GM18870 (cell line): ENCODE results near the gene RYR2.

Experiments used
- ATAC-seq: cut with Tn5 transposase; IDR thresholded peaks from one replicate; pipeline ENCODE4 v1.9.1; 2021; ENCODE audit warnings: moderate library complexity; ENCODE audit not compliant: unreplicated experiment

Gene RYR2

DNA sequence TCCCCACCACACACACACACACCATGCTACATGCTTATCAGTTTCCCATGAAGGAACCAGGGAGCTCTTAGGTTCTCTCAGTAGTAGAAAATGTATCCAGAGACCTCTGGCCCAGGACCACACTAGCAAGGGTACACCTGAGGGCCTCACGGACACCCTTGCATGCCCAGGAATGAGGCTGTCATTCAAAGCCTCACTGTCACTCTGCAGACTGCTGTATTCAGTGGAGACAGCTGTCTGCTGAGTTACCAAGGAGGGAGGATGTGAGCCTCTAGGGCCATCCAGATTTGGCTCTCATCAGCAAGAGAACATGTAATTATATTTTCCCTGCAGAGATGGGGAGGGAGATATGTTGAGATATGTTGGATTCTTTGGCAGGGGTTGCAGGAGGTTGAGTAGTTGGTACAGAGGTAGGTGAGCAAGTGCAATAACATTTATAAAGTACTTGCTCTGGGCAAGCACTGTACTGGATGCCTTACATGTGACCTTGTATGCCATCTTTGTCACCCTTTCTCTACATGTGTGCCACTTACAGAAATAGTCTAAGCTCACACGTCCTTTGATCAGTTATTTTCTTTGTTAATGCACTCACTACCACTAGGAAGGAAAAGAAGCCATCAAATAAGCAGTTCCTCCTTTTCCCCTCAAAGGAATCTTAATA lies 598.2 kb downstream of the RYR2 start:
- no peak for ATAC-seq

DNA sequence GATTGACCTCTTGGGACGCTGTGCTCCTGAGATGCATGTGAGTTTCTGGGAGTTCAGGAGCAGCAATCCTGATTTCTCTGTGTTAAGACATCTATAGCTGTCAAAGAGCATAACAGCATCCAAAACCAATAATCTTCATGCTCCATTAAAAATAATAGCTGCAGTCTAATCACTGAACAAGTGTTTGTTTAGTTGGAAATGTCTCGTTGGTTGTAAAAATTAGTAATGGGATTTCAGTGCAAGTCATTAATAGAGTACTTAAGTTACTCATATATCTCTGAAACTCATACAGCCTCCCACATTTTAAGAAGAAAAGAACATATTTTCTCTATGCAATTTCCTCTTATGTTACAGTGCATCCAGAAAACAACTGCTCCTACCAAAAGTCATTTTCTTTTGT lies 599.0 kb downstream of the RYR2 start:
- ATAC-seq, result no peak

DNA sequence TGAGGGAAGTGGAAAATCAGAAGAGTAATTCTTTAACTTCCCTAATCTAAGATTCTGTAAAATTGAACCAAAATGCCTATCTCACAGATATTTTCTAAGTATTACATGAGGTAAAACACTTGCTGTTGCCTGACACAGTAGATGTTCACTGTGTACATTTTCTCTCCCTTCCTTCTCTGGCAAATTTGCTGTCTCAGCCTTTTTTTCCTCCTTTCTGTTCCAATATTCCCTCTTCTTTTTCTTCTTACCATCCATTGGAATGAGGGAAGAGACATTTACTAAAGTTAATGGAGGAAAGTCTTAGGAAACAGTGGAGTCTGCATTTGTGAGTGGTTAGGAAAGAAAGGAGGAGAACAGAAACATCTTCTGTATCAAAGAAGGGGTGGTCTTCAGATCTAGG lies 608.8 kb downstream of the RYR2 start:
- ATAC-seq, result no peak

DNA sequence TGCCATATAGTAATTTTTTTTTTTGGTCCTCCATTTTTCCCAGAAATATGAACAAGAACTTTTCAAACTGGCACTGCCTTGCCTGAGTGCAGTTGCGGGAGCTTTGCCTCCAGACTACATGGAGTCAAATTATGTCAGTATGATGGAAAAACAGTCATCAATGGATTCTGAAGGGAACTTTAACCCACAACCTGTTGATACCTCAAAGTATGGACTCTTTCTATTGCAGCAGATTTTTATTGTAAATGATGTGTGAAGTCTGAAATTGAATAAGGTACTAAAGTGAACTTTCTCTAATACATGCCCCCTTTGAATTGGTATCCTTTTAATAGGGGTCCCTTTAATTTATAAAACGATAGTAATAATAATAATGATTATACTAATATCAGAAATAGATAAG lies 613.8 kb downstream of the RYR2 start:
- no peak for ATAC-seq

DNA sequence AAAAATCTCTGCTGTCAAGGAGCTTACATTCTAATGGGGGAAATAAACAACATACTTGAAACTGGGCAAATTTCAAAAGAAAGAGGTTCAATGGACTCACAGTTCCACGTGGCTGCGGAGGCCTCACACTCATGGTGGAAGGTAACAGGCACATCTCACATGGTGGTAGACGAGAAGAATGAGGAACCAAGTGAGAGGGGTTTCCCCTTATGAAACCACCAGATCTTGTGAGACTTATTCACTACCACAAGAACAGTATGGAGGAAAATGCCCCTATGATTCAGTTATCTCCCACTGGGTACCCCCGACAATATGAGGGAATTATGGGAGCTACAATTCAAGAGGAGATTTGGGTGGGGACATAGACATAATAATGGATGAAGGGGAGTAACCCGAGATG lies 622.4 kb downstream of the RYR2 start:
- ATAC-seq, result no peak

DNA sequence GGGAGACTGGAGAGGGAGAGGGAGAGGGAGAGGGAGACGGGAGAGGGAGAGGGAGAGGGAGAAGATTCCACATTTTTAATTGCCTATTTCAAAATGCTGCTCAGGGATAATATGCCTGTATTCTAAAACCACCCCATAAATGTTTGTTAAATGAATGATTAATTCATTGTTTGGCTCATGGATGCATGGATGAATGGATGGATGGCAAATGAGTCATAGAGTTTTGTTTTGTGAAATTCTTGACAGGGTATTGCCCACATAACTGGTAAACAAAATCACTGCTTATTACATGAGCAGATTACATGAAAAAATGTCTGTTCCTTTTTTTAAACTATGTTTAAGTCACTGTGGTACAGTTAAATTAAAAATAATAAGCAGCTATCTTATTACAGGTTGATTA lies 628.3 kb downstream of the RYR2 start:
- ATAC-seq, result no peak

DNA sequence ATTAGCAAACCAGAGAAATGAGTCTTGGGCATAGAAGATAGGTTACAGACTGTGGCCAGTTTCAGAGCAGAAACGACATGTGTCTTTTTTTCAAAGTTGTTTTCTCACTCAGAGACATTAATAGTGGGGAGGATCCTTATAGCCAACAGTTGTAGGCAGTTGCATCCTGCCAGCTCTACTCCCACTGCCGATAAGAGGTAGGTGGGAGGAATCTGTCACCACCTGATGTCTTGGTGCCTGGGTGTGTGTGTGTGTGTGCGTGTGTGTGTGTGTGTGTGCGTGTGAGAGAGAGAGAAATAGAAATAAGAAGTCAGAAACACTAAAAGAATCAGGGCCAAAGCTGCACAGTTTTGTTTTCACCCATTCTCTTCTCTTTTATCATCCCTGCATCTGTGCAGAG lies 629.3 kb downstream of the RYR2 start:
- ATAC-seq, result no peak

DNA sequence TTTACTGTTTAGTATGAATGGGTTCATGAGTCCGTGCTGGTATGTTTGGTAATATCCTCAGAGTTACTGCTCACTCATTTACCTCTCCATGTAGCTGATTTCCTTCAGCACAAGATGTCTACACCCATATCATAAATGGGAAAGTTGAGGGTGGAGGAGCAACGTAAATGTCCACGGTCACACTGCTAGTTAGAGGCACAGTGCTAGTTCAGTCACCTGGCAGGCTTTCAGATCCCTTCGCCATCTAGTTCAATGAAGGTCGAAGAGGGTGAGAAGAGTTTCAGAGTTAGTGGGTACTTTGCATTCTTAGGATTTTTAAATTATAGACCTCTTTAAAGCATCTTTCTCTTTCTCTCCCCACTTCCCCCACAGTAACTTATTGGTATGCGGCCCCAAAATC lies 630.0 kb downstream of the RYR2 start:
- no peak for ATAC-seq

DNA sequence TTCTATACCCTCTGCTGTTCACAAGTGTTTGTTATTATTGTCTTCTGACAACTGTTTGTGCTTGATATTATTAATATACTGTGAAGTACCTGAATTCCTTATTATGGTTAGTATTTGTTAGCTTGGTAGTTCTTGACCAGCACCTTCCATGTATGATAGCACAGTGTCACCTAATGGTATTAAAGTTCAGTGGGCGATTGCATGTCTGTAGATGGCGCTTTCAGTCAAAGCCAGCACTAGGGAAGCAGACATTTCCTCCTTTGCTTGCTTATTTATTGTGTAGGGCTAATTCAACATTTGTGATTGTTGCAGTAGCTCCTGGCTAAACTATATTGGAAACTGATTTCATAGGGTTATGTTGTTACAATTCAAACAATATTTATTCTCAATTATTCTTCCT lies 630.8 kb downstream of the RYR2 start:
- ATAC-seq, result no peak

DNA sequence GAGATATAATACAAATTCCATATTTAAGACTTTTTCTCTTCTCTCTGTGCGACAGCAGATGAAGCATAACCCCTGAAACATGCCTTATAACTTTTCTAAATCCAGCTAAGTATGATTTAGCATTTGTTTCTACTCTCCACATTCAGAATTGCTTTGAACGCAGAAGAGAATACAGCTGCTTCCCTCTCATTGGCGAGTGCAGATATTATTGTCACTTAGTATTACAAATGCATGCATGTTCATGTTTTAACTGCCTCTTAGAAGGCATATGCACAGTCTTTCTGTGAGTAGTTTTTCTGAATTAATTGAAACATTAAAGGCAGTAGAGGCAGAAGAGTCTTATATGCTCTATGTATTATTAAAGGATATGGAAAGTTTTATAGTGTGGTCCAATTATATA lies 631.6 kb downstream of the RYR2 start:
- ATAC-seq, result no peak

DNA sequence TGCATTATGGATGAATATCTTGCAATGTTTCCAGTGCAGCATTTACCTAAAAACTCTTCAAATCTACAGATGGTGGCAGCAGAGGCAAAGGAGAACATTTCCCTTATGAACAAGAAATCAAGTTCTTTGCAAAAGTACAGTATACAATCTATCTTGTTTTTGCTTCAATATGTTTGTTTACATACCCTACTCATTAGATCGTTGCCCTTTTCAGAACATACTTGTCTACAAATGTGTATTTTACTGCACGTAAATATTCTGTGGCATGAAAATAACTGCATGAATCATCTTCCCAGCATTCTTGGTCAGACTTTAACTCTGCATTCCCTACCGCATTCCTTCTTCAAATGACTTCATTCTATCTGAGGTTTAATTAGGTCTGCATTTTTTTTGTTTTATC lies 636.0 kb downstream of the RYR2 start:
- ATAC-seq, result no peak

DNA sequence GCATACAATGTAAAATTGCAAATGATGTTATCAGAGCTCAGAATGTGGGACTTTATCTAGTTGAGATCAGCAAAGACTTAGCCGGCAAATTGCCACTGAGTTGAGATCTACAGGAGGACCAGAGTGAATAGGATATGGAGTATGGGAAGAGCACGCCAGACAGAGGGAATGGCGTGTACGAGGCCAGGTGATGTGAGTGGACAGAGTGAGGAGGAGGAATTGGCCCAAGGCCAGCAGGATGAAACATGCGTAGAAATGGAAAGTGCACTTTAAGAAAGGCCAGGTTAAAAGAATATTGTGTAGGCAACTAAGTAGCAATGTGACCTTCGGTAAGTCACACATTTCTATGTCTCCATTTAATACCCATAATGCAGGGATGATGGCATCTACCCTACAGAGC lies 637.7 kb downstream of the RYR2 start:
- no peak for ATAC-seq

DNA sequence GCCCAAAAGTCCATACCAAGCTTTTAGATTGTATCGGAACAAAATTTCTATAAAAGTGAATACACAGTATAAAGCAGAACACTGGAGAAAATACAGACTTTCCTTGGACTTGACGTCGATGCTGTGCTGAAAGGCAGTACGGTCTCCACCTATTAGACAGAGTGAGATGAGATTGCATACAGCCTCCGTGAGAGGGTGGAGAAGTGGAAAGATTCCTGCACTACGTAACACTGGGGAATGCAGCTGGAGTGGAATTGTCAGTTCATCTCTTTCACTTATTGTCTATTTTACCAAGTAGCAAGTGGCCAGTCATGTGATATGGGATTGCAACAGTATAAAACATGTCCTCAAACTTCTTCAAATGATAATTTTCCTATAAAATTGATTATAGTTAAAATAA lies 639.2 kb downstream of the RYR2 start:
- no peak for ATAC-seq

DNA sequence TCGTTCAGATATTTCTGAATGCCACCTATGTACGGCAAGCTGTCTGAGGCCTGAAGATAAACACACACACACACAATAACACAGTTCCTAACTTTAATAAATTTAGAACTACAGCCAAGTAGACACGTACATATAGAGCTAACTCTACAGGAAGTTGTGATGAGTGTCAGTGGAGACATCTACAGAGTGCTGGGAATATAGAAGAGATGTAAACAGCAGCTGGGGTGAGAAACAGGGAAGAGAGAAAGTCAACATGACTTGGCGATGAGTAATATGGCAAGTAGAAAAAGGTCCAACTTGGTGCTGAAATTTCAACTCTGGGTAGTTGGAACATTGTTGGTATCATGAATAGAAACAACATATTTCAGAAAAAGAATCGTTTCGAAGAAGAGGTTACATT lies 642.3 kb downstream of the RYR2 start:
- ATAC-seq, result no peak

DNA sequence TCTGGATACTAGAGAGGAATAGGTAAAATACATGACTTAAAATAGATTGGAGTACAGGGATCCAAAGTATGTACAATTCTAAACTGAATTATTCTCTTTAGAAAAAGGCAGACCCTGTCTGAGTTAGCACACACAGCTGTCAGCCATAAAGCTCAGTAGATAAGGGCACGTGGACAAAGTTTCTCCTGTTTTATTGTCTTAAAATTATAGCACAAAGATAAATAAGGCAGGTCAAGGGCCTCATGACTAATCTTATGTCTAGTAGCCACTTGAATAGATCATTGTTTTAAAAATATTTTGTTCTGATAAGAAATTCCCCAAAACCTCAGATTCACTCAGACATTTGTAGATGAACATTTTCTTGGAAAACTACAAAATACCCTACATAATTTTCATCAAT lies 643.6 kb downstream of the RYR2 start:
- no peak for ATAC-seq

DNA sequence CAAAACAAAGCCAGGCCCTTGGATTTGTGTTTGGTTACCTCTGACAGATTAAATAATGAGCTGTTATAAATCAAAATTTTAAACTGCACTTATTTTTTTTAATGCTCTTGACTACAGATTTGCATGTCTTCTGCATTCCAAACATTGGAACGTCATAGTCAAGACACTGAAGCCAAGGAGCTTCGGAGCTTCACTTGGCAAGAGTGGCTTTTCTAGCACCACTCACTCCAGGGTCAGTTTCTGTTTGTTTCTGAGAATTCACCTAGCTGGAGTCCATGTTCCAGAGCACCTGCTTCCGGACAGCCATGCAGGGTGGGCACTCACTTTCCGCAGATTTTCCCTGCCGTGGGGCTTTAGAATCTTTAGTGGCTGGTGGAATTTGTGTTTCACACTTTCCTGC lies 645.8 kb downstream of the RYR2 start:
- no peak for ATAC-seq

DNA sequence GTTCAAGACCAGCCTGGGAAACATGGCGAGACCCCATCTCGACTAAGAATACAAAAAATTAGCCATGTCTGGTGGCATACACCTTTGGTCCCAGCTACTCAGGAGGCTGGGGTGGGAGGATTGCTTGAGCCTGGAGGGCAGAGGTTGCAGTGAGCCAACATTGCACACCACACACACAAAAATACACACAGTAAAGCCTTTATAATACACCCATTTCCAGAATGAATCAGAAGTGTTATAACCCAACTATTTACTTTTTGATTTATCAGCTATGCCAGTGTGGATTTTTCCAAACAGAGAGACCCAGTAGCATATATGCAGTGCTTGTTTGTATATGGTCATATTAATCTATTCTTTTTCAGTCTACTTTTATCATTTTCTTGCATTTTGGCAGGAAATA lies 648.7 kb downstream of the RYR2 start:
- no peak for ATAC-seq

DNA sequence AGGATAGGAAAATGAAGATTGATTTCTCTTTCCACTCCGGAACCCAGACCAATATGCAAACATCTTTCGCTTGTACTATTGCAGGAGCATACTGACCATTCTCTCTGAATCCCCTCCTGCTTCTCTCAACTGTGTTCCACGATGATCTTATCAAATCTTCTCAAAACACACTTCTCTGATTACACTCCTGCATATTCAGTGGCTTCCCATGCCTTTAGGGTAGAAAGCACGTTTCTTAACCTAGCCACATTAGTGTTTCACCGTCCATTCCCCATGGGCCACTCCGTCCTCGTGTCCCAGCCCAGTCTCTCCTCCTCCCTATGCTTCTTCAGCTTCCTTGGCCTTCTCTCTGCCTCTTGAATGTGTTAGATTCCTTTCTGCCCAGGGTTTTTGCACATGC lies 650.3 kb downstream of the RYR2 start:
- ATAC-seq, result no peak

DNA sequence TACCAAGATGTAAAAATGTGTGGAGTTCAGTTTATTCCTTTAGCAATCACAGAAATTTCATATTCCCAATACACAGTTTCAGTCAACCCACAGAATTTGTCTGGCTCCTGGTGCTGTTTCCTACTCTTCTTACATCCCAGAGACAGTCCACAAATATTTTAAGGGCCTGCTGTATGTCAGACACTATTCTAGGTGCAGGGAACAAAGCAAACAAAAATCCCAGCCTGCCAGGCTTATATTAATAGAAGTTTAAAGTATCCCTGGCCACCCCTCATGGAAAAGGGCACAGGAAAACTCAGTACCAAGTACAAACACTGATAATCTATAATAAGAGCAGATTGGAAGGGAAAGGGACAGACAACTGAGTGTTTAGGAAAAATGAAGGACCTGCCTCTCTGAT lies 653.9 kb downstream of the RYR2 start:
- ATAC-seq, result no peak

DNA sequence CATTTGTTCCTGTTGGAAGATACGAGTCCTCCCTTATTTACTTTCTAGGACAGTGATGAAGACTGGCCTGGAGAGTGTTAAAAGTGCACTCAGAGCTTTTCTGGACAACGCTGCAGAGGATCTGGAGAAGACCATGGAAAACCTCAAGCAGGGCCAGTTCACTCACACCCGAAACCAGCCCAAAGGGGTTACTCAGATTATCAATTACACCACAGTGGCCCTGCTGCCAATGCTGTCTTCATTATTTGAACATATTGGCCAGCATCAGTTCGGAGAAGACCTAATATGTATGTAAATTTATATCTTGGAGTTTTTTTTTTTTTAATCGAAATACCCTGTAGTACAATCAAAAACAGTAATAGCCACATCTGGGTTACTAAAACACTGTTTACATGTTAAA lies 658.2 kb downstream of the RYR2 start:
- ATAC-seq, result no peak

DNA sequence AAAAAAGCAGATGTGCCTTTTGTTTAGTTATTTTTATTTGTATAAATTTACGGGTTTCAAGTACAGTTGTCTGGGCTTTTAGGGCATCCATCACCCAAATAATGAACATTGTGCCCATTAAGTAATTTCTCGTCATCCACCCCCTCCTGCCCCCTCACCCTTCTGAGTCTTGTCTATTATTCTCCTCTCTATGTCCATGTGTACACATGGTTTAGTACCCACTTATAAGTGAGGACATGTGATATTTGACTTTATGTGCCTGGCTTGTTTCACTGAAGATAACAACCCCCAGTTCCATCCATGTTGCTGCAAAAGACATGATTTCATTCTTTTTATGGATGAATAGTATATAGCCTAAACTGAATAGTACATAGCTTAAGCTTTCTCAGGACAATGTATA lies 659.5 kb downstream of the RYR2 start:
- ATAC-seq, result no peak

DNA sequence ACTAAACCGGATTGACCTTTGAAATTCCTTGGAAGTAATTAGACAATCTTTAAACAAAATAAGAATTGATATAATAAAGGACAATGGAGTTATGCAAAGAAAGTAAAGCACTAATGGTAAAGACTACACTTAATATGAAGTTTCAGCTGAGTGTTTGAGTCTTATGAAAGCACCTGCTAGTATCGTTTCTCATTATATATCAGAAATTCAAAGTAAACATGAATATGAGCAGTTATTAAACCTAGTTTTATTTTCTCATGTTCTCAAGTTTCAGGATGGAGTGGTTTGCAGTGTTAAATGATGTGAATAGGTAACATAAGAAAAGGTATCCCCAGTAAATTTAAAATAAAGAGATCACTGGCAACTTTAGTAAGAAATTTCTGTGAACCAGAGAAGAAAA lies 660.2 kb downstream of the RYR2 start:
- ATAC-seq, result peak; percentile 57

DNA sequence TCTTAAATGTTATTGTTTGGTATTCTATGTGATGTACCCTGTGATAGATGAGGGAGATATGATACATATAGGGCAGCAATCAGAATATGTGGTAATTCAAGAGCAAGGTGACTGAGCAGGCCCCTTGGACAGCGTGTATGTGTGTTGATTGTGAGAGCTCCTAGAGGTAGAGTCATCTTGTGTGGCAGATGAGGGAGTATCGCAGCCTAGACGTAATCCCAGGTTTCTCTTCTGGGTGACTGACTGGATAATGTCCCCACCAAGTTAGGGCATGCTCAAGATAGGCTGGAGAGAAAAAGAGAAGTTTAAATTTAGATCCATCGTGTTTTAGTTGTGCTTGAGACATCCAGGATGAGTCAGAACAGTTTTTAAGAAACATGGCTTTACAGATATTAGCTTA lies 663.5 kb downstream of the RYR2 start:
- ATAC-seq, result no peak

DNA sequence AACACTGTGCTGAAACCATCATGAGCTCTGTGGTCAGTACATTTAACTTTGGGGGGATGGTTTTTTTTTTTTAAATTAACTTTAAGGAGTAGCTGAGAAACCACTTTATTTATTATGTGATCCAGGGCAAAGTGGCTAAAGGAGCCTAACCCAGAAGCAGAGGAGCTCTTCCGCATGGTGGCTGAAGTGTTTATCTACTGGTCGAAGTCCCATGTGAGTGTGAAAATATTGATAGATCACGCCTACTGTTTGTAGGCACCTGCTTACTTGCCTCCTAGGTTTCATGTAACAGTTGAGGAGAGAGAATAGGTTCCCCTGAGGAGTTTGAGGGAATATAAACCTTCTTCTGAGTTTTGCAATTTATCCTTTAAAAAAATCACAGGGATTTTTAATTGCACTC lies 667.4 kb downstream of the RYR2 start:
- no peak for ATAC-seq
